Dendritic cell treated with granulocyte-macrophage colony-stimulating factor and Interleukin-4, amounts not matched to agents 40 ng/mL and 50 ng/mL, for 4 days (primary cell): ENCODE data around the gene TBC1D5.
"Not testable (repeated sequence)": the region's sequence is repeated elsewhere in the genome, so short reads cannot be mapped to it uniquely, and the experiment has no call there.

Experiments used
- H3K27ac Mint-ChIP-seq: one replicate; pipeline ENCODE4 v1.8.0; 2022; ENCODE audit warnings: mild to moderate bottlenecking, mixed read lengths
- H3K27me3 Mint-ChIP-seq: one replicate; pipeline ENCODE4 v1.8.0; 2022; ENCODE audit warnings: mild to moderate bottlenecking, mixed read lengths
- H3K36me3 Mint-ChIP-seq: one replicate; pipeline ENCODE4 v1.8.0; 2022; ENCODE audit warnings: low read depth, mixed read lengths
- H3K4me1 Mint-ChIP-seq: one replicate; pipeline ENCODE4 v1.8.0; 2022; ENCODE audit warnings: low read depth, mixed read lengths
- H3K4me3 Mint-ChIP-seq: one replicate; pipeline ENCODE4 v1.8.0; 2022; ENCODE audit warnings: mild to moderate bottlenecking, moderate library complexity, mixed read lengths
- H3K9me3 Mint-ChIP-seq: one replicate; pipeline ENCODE4 v1.8.0; 2022; ENCODE audit warnings: mixed read lengths
- intact Hi-C: fragments of 100-400 bp; cut with micrococcal nuclease; formaldehyde crosslinking; loops from one replicate; pipeline ENCODE4 v1.15.0; 2022

The TBC1D5 gene

DNA sequence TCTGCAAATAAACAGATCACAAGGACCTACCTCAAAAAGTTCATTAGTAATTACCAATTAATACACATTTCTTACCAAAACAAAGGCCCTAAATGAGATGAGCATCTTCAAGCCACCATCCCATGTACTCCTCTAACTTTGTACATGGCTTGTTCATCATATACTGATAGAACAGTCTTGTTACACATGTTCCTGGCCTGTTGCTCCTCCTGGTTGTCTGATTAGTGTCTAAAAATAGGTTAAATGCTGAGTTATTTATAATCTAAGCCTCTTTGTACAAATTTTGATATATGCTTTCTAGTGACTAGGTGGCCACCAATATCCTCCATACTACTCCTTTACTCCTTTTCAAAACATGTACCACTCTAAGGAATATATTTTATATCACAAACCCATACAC is 25.0 kb downstream of the TBC1D5 start:
- Mint-ChIP-seq H3K4me1 (peaks cover 11% of the 10 kb centered on the region), H3K27me3 (no peaks in the 10 kb centered on the region), H3K4me3 (no peak overlapping the region), H3K36me3 (peaks cover 55% of the 10 kb centered on the region), H3K27ac (peak overlapping the region; percentile 25), H3K9me3 (peaks cover 24% of the 10 kb centered on the region)
- intact Hi-C loops = no loop called here

DNA sequence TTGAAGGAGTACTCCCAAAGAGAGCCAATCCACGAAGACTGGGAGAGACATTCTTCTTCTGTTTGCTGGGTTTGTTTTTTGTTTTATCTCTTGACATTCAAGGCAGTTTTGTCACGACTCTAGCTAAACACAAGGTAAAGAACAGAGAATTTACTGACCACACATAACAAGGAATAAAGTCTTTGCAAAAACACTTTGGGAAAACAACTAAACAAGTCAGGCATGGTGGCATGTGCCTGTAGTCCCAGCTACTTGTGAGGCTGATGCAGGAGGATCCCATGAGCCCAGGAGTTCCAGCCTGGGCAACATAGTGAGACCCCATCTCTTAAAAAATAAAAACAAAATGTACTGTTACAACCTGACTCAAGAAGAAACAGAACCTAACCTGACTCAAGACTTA is 28.0 kb downstream of the TBC1D5 start:
- Mint-ChIP-seq H3K27me3 (no peaks in the 10 kb centered on the region), H3K4me3 (no peak overlapping the region), H3K4me1 (peaks cover 18% of the 10 kb centered on the region), H3K36me3 (peaks cover 55% of the 10 kb centered on the region), H3K27ac (no peak overlapping the region), H3K9me3 (peaks cover 24% of the 10 kb centered on the region)
- intact Hi-C loops = no loop called here

GRCh38 chr3:17709236-17709810 is 33.1 kb downstream of the TBC1D5 start:
- Mint-ChIP-seq H3K27ac (peak overlapping the region; percentile 69), H3K9me3 (peaks cover 11% of the 10 kb centered on the region), H3K4me3 (no peak overlapping the region), H3K36me3 (peaks cover 34% of the 10 kb centered on the region), H3K4me1 (peaks cover 20% of the 10 kb centered on the region), H3K27me3 (no peaks in the 10 kb centered on the region)
- intact Hi-C loops = no loop called here

- peak overlapping the region; percentile 35 for H3K27ac Mint-ChIP-seq
- no peak overlapping the region for H3K4me3 Mint-ChIP-seq
- intact Hi-C loops = no loop called here
- no peaks in the 10 kb centered on the region for H3K27me3 Mint-ChIP-seq
- H3K36me3 Mint-ChIP-seq = peaks cover 21% of the 10 kb centered on the region
- peaks cover 20% of the 10 kb centered on the region for H3K4me1 Mint-ChIP-seq
- H3K9me3 Mint-ChIP-seq = no peaks in the 10 kb centered on the region
Measured at GRCh38 chr3:17707813-17708543, 34.5 kb downstream of the TBC1D5 start.

DNA sequence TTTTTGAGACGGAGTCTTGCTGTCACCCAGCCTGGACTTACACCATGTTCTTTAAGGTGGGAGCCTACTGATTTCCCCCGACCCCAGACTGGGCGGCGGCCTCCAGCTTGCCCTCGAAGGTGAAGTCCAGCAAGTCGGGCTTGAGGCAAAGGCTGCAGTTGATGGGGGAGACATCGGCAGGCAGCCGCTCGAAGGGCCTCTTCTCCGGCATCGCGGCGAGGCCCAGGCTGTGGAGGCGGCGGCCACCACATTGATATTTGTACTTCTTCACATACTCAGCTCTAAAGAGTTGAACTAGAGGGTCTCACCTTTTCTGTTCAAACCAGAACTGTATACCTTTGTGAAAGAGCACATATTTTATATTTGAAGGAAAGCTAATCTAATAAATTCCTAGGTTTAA is 36.4 kb downstream of the TBC1D5 start:
- H3K9me3 Mint-ChIP-seq, H3K27me3 Mint-ChIP-seq, H3K4me3 Mint-ChIP-seq, intact Hi-C loops: not testable (repeated sequence)
- Mint-ChIP-seq H3K4me1 (peaks cover 20% of the 10 kb centered on the region), H3K36me3 (peaks cover 16% of the 10 kb centered on the region), H3K27ac (peak overlapping the region; percentile 17)

GRCh38 chr3:17699815-17700214 is 42.6 kb downstream of the TBC1D5 start:
- intact Hi-C loops = not testable (repeated sequence)

GRCh38 chr3:17695665-17696064 is 46.8 kb downstream of the TBC1D5 start:
- H3K36me3 Mint-ChIP-seq = peaks cover 39% of the 10 kb centered on the region
- H3K27me3 Mint-ChIP-seq, intact Hi-C loops, H3K27ac Mint-ChIP-seq, H3K4me3 Mint-ChIP-seq, H3K9me3 Mint-ChIP-seq: not testable (repeated sequence)
- H3K4me1 Mint-ChIP-seq = peaks cover 40% of the 10 kb centered on the region

More at GRCh38 chr3:17699815-17700214, 42.6 kb downstream of the TBC1D5 start:
- H3K9me3 Mint-ChIP-seq, H3K27me3 Mint-ChIP-seq, H3K4me3 Mint-ChIP-seq, H3K27ac Mint-ChIP-seq: not testable (repeated sequence)
- H3K36me3 Mint-ChIP-seq = peaks cover 20% of the 10 kb centered on the region
- peaks cover 21% of the 10 kb centered on the region for H3K4me1 Mint-ChIP-seq

DNA sequence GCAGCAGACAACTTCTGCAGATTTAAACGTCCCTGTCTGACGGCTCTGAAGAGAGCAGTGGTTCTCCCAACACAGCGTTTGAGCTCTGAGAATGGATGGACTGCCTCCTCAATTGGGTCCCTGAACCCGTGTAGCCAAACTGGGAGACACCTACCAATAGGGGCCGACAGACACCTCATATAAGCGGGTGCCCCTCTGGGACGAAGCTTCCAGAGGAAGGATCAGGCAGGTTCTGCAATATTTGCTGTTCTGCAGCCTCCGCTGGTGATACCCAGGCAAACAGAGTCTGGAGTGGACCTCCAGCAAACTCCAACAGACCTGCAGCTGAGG is 48.8 kb downstream of the TBC1D5 start:
- H3K27me3 Mint-ChIP-seq, H3K4me3 Mint-ChIP-seq, H3K9me3 Mint-ChIP-seq, intact Hi-C loops, H3K27ac Mint-ChIP-seq: not testable (repeated sequence)
- Mint-ChIP-seq H3K4me1 (peaks cover 40% of the 10 kb centered on the region), H3K36me3 (peaks cover 28% of the 10 kb centered on the region)

- H3K4me3 Mint-ChIP-seq, H3K27ac Mint-ChIP-seq, intact Hi-C loops, H3K27me3 Mint-ChIP-seq, H3K9me3 Mint-ChIP-seq: not testable (repeated sequence)
- Mint-ChIP-seq H3K36me3 (peaks cover 28% of the 10 kb centered on the region), H3K4me1 (peaks cover 42% of the 10 kb centered on the region)
Measured at GRCh38 chr3:17692846-17693669, 49.4 kb downstream of the TBC1D5 start.

- H3K9me3 Mint-ChIP-seq = no peaks in the 10 kb centered on the region
- H3K36me3 Mint-ChIP-seq = no peaks in the 10 kb centered on the region
- H3K4me3 Mint-ChIP-seq = no peak overlapping the region
- no peaks in the 10 kb centered on the region for H3K27me3 Mint-ChIP-seq
- no peak overlapping the region for H3K27ac Mint-ChIP-seq
- H3K4me1 Mint-ChIP-seq = peaks cover 12% of the 10 kb centered on the region
- intact Hi-C loops = no loop called here
Measured at GRCh38 chr3:17687566-17687965, 54.9 kb downstream of the TBC1D5 start.

- no peaks in the 10 kb centered on the region for H3K36me3 Mint-ChIP-seq
- intact Hi-C loops = no loop called here
- no peak overlapping the region for H3K4me3 Mint-ChIP-seq
- no peak overlapping the region for H3K27ac Mint-ChIP-seq
- H3K27me3 Mint-ChIP-seq = no peaks in the 10 kb centered on the region
- no peaks in the 10 kb centered on the region for H3K9me3 Mint-ChIP-seq
- H3K4me1 Mint-ChIP-seq = peaks cover 12% of the 10 kb centered on the region
Measured at GRCh38 chr3:17686613-17687012, 55.8 kb downstream of the TBC1D5 start.

GRCh38 chr3:17683542-17684207 is 58.8 kb downstream of the TBC1D5 start:
- Mint-ChIP-seq H3K9me3 (no peaks in the 10 kb centered on the region), H3K27me3 (no peaks in the 10 kb centered on the region), H3K4me1 (peaks cover 8% of the 10 kb centered on the region), H3K36me3 (no peaks in the 10 kb centered on the region), H3K27ac (no peak overlapping the region), H3K4me3 (no peak overlapping the region)
- intact Hi-C loops = no loop called here

- Mint-ChIP-seq H3K9me3 (no peaks in the 10 kb centered on the region), H3K4me3 (no peak overlapping the region), H3K27me3 (no peaks in the 10 kb centered on the region), H3K36me3 (no peaks in the 10 kb centered on the region), H3K4me1 (peaks cover 6% of the 10 kb centered on the region), H3K27ac (no peak overlapping the region)
- intact Hi-C loops = no loop called here
Measured at GRCh38 chr3:17680530-17680929, 61.9 kb downstream of the TBC1D5 start.
